ENCODE results near the gene SART1.
"Not testable (repeated sequence)": the region's sequence is repeated elsewhere in the genome, so short reads cannot be mapped to it uniquely, and the experiment has no call there.

The SART1 gene

DNA sequence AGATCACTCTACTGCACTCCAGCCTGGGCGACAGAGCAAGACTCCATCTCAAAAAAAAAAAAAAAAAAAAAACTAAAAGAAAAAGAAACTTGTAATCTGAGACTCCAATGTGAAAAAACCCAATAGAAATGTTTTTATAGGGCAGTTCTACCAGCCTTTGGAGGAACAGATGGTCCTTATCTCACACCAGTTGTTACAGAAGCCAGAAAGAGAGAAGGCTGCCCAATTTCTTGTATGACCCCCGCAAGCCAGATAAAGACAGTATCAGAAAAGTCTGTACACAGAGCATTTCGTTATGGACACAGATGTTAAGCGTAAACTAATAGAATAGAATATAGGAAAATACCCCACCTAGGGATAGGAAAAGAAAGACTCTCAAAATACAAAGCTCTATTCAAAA lies 27.5 kb upstream of the SART1 start:
- DNase-seq (ENCODE audit: low spot score): no peak

DNA sequence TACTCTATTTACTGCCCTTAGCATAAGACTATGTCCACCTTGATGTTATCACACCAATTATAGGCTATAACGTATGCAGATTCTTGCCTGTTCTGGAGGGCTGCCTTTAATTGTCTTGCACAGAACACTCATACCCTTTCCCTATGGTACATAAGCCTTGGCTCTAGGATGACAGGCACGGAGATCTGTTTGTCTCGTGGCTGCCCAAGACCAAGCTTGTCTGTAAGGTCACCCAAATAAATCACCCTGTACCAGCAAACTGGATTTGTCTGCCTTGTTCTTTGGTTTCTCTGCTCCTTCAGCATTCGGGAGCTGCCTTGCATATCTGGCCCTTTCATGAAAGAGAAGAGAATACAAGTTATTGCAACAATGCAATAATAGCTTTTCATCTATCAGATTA lies 23.8 kb upstream of the SART1 start:
- DNase-seq (ENCODE audit: low spot score): no peak

DNA sequence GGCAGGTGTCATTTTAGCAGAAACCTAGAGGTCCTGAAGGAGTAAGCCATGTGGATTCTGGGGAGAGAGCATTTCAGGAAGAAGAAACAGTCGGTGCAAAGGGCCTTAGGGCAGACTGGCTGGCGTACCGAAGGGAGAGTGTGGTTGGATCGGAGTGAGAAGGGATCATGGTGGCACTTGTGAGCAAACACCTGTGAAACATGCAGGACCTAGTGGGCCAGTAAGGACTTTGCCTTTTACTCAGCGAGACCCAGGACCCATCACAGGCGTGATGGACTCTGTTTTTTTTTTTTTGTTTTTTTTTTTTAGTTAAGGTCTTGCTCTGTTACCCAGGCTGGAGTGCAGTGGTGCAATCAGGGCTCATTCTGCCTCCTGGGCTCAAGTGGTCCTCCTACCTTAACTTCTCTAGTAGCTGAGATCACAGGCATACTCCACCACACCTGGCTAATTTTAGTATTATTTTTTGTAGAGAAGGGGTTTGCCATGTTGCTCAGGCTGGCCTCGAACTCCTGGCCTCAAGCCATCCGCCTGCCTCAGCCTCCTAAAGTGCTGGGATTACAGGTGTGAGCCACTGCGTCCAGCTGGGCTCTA lies 19.7 kb upstream of the SART1 start:
- DNase-seq (ENCODE audit: low spot score): no peak

DNA sequence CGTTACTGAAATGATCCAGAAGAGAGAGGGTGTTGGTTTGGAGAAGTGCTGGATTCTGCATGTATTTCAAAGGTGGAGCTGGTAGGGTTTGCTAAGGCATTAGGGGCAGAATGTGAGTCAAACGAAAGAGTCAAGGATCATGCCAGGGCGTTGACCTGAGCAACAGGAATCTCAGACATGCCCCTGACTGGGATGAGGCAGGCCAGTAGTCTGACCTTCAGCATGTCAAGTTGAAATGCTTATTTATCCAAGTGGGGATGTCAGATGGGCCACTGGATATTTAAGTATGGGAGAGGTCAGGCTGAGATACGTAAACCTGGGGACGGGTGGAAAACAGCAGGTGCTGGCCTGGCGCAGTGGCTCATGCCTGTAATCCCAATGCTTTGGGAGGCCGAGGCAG lies 19.0 kb upstream of the SART1 start:
- no peak for DNase-seq (ENCODE audit: low spot score)

DNA sequence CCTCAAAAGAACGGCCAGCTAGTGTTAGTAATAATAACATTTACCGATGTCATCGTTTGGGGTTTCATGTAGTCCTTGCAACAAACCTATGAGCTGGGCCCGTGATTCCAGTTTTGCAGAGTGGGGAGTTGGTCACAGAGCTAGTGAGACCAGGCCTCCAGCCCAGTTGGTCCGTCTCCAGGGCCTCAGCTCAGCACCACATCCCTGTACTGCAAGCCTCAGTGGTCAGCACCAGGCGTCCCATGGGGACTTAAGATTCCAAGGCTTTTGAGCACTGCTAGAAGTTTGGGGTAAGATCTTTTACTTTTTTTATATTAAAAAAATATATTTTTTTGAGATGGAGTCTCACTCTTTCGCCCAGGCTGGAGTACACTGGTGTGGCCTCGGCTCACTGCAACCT lies 17.3 kb upstream of the SART1 start:
- DNase-seq (ENCODE audit: low spot score): no peak

DNA sequence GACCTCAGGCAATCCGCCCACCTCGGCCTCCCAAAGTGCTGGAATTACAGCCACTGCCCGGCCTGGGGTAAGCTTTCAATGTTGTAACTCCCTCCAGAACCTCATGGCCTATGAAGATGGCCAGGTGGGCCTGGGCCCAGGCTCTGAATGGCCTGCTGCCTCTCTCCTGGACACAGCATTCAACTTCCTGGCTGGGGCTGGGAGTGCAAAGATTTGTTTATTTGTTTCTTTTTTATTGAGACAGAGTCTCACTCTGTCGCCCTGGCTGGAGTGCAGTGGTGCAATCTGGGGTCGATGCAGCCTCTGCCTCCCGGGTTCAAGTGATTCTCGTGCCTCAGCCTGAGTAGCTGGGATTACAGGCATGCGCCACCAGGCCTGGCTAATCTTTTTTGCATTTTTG lies 16.8 kb upstream of the SART1 start:
- DNase-seq (ENCODE audit: low spot score): no peak

DNA sequence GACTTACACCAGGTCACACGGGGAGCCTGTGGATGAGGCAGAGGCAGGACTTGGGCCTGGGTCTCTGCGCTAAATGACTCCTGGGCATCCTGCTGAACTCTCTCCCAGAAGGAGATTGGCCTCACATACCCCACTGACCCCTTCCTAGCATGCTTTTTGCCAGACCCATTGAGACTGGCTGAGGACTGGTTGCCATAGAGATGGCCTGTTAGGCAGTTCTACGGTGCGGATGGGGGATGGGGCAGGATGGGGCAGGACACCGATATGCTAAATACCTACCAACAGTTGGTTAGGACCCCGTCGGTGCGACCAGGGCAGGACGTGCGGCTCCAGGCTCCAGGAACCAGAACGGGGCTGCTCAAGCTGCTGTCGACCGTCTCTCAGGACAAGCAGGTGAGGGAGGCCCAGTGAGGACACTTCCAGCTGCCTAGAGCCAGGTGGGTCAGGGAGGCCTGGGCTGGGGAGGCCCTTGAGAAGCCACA lies 16.1 kb upstream of the SART1 start, which contains the start of gene TSGA10IP:
Gene TSGA10IP (plus strand): TSS at position 51 of the 482 bp plus-strand sequence. CDS start 196 bp downstream, at position 247.
- DNase-seq (ENCODE audit: low spot score): no peak

DNA sequence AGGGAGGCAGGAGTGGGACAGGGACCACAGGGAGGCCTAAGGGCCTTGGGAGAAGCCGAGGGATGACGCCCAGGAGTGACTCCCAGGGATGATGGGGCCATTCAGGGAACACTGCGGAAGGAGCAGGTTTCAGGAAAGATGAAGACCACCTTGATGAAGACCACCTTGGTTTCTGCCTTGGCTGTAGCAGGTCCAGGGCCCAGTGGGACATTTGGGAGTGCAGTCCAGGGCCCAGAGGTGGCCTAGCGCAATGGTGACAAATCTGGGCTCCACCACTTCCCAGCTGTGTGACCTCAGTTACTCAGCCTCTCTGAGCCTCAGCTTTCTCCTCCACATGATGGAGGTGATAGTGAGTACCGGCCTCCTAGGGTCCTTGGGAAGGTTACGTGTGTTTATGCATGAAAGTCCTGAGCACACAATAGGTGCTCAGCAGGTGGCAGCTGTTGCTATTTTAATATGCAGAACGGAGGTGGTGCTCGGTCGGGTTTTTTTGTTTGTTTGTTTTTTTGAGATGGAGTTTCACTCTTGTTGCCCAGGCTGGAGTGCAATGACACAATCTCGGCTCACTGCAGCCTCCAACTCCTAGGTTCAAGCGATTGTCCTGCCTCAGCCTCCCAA lies 15.5 kb upstream of the SART1 start:
- no peak for DNase-seq (ENCODE audit: low spot score)

DNA sequence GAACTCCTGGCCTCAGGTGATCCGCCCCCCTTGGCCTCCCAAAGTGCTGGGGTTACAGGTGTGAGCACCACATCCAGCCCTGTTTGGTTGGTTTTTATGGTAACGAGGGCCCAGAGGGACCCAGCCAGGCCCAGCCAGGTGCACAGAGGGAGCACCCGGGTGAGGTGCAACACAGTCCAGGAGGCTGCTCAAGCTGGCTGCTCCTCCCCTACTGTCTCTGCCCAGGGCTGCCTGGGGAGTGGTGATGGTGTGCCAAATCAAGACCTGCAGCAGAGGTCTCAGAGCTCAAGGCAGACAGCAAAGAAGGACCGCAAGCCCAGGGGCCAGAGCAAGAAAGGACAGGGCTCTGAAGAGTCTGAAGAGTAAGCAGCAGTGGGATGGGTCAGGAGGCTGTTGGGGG lies 14.9 kb upstream of the SART1 start:
- no peak for DNase-seq (ENCODE audit: low spot score)

DNA sequence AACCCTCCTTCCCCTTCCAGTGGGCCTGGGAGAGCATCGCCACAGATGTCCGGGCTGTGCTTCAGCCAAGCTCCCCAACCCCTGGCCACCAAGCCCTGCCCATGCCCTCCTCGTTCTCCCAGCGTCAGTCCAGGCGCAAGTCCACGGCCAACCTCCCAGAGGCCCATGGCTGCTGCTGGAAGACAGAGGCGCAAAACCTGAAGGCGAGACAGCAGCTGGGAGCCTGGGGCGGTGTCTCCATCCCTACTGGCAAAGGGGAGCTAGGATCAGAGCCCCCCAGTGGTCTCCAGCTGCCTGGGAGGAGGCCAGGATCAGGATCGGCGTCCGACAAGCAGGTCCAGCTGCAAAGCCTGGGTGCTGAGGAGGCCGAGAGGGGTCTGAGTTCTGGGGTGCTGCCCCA lies 14.4 kb upstream of the SART1 start:
- no peak for DNase-seq (ENCODE audit: low spot score)

DNA sequence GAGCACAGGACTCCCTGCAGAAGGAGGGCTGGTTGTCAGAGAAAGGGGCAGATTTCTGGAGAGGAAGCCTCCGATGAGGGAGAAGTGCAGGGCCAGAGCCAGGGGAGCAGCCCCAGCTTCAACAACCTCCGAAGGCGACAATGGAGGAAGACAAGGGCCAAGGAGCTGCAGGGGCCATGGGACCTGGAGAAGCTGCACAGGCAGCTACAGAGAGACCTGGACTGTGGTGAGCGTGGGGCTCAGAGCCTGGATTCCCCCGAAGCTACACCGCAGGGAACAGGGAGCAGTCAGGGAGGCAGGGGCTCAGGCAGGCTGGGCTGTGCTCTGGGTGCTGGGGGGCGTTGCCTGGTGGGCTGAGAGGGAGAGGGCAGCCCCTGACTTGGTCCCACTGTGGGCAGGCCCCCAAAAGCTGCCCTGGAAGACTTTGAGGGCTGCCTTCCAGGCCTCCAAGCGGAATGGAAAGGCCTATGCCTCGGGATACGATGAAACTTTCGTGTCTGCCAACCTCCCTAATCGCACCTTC lies 13.9 kb upstream of the SART1 start:
- no peak for DNase-seq (ENCODE audit: low spot score)

DNA sequence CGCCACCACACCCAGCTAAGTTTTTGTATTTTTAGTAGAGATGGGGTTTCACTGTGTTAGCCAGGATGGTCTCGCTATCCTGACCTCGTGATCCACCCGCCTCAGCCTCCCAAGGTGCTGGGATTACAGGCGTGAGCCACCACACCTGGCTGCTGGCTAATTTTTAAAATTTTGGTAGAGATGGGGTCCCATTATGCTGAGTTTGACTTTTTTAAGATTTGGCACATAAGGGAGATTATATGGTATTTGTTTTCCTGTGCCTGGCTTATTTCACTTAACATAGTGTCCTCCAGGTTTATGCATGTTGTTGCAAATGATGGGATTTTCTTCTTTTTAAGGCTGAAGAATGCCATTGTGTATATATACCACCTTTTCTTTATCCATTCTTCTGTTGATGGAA lies 10.8 kb upstream of the SART1 start:
- not testable (repeated sequence) for DNase-seq (ENCODE audit: low spot score)

DNA sequence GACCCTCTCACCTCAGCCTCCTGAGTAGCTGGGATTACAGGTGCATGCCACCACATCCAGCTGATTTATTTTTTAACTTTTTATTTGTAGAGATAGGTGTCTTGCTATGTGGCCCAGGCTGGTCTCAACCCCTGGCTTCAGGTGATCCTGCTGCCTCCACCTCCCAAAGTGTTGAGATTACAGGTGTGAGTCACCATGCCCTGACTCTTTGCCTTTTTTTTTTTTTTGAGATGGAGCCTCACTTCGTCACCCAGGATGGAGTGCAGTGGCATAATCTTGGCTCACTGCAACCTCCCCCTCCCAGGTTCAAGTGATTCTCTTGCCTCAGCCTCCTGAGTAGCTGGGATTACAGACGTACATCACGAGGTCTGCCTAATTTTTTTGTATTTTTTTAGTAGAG lies 9.9 kb upstream of the SART1 start:
- not testable (repeated sequence) for DNase-seq (ENCODE audit: low spot score)

DNA sequence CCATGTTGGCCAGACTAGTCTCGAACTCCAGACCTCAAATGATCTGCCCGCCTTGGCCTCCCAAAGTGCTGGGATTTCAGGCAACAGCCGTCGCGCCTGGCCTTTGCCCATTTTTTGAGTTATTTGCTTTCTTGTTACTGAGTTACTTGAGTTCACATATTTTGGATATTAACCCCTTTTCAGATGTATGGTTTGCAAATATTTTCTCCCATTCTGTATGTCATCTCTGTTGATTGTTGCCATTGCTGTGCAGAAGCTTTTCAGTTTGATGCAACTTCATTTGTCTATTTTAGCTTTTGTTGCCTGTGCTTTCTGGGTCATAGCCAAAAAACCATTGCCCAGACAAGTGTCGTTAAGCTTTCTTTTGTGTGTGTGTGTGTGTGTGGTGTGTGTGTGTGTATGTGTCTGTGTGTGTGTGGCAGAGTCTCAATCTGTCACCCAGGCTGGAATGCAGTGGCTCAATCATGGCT lies 9.4 kb upstream of the SART1 start:
- DNase-seq (ENCODE audit: low spot score): no peak

DNA sequence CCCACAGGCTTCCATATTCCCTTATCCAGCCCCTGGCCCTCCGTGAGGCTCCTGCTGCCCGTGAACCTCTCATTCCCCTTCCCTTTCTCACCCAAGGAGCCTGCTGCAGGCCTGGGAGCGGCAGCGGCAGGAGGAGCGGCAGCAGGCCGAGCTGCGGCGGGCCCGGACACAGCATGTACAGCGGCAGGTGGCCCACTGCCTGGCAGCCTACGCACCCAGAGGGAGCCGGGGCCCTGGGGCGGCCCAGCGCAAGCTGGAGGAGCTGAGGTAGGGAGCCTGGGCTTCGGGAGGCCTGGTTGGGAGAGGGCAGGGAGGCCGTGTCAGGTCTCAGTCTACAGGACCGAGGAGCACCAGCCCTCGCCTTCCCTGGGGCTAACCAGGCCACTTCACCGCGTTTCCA lies 8.1 kb upstream of the SART1 start:
- no peak for DNase-seq (ENCODE audit: low spot score)

DNA sequence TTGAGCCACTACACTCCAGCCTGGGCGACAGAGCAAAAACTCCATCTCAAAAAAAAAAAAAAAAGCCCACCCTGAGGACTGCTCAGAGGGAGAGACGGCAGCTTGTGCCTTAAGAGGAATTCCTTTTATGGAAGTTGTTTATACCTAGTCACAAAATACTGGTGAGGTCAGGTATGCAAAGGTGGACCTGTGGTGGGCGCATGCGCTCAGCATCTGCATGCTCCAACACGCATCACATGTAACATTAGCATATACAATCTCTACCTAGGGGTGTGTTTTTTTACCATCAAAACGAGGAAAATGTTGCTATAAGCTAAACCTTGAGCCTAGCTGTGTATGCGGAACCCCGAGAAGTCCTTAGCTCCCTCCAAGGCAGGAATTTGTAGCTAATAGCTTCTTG lies 6.8 kb upstream of the SART1 start:
- no peak for DNase-seq (ENCODE audit: low spot score)

DNA sequence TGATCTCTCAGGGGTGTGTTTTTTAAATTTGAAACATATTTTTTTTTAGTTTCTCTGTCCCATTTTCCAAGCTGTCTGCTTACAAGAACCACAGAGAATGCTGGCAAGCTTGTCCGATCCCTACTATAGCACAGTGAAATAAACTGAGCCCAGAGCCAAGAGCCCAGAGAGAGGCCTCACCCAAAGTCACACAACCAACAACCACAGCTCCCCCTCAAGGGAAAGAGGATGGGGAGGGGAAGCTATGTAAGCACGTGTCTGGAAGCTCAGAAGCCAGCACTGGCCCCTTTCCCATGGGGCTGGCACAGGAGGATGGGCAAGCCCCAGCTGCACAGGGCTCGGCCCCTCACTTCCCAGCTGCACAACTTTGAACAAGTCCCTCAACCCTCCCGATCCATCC lies 3.2 kb upstream of the SART1 start:
- no peak for DNase-seq (ENCODE audit: low spot score)

DNA sequence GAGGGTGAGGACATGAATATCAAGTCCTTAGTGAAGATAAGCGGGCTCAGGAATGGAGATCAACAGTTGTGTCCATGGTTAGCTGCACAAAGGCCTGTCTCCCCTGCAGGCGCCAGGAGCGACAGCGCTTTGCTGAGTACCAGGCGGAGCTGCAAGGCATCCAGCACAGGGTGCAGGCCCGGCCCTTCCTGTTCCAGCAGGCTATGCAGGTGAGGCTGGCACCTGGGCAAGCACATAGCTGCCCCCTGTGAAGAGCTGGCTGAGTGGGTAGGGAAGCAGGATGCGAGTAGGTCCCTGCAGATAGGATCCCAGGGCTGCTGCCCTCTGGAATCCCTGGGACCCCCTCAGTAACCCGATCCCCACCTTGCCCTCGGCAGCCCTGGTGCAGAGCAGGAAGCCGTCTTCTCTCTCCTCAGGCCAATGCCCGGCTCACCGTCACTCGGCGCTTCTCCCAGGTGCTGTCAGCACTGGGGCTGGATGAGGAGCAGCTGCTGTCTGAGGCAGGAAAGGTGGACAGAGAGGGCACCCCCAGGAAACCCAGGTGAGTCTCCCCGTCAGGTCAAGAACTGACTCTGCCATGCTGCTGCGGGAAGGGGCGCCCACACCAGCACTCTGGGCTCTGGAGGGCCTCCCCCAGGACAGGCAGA lies 2.6 kb upstream of the SART1 start:
- no peak for DNase-seq (ENCODE audit: low spot score)

DNA sequence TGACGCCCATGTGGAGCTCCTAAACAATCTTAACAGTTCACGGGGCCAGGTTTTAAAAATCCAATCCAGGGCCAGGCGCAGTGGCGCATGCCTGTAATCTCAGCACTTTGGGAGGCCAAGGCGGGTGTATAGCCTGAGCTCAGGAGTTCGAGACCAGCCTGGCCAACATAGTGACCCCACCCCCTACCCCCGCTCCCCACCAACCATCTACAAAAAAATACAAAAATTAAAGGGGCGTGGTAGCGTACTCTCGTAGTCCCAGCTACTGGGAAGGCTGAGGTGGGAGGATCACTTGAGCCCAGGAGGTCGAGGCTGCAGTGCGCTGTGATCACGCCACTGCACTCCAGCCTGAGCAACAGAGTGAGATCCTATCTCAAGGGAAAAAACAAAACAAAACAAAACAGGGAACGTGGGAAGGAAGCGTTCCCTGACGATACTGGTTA lies 689 bp upstream of the SART1 start:
- DNase-seq (ENCODE audit: low spot score): no peak

DNA sequence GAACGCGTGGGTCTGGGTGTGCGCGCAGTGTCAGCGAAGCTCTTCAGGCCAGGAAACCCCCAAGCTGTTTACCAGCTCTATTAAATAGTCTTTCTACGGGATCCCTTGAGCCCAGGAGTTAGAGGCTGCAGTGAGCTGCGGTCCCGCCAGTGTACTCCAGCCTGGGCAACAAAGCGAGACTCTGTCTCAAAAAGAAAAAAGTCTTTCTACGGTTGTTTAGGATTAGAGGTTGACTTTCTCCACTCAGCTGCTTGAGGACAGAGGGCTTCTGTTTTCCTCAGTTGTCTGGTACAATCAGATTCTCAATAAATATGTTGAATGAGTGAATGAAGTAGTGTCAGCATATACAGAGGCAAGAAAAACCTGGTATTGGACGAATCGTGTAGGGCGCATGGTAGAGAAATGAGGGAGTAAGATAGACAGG lies 619 bp downstream of the SART1 start:
- no peak for DNase-seq (ENCODE audit: low spot score)

DNA sequence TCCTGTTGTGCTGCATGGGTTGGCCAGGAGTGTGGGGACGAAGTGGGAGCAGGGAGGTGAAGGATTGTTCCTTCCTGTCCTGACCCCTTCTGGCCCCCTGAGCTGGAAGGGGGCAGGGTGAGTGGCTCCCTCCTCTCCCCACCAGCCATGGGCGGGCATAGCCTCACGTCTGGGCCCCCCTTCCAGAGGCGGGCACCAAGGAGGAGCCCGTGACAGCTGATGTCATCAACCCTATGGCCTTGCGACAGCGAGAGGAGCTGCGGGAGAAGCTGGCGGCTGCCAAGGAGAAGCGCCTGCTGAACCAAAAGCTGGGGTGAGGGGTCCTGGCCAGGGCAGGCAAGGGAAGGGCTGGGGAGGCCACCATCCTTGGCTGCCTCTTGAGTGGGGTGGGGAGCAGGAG lies 3.4 kb downstream of the SART1 start:
- DNase-seq (ENCODE audit: low spot score): no peak

DNA sequence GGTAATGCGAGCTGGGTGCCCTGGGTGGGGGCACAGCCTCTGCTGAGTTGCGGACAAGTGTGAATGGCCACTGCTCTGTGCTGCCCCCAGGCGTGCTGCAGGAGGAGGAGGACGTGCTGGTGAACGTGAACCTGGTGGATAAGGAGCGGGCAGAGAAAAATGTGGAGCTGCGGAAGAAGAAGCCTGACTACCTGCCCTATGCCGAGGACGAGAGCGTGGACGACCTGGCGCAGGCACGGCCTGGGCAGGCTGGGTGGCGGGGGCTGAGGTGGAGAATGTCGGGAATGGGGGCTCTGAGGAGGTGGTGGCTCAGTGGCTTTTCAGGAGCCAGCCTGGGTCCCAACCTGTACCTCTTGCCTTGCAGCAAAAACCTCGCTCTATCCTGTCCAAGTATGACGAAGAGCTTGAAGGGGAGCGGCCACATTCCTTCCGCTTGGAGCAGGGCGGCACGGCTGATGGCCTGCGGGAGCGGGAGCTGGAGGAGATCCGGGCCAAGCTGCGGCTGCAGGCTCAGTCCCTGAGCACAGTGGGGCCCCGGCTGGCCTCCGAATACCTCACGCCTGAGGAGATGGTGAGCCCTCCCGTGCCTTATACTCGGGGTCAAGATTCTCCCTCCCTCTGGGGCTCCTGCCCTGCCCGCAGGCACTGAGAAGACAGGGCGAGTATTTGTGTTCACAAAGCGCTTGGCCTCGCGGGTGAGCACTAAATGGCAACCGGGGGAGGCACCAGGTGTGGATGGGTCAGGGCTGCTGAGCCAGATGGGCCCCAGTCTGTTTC lies 4.6 kb downstream of the SART1 start:
- DNase-seq (ENCODE audit: low spot score): no peak

Data from putamen (tissue), 1 donor.